HG03354 (cell line): ENCODE results near the gene OSBP.
A peak's percentile ranks its signal among the peaks of the same experiment; 100 is the strongest.

Experiments used
- ATAC-seq: cut with Tn5 transposase; IDR thresholded peaks from one replicate; pipeline ENCODE4 v1.9.1; 2021; ENCODE audit warnings: mild to moderate bottlenecking; ENCODE audit not compliant: unreplicated experiment, poor library complexity, severe bottlenecking

OSBP gene

DNA sequence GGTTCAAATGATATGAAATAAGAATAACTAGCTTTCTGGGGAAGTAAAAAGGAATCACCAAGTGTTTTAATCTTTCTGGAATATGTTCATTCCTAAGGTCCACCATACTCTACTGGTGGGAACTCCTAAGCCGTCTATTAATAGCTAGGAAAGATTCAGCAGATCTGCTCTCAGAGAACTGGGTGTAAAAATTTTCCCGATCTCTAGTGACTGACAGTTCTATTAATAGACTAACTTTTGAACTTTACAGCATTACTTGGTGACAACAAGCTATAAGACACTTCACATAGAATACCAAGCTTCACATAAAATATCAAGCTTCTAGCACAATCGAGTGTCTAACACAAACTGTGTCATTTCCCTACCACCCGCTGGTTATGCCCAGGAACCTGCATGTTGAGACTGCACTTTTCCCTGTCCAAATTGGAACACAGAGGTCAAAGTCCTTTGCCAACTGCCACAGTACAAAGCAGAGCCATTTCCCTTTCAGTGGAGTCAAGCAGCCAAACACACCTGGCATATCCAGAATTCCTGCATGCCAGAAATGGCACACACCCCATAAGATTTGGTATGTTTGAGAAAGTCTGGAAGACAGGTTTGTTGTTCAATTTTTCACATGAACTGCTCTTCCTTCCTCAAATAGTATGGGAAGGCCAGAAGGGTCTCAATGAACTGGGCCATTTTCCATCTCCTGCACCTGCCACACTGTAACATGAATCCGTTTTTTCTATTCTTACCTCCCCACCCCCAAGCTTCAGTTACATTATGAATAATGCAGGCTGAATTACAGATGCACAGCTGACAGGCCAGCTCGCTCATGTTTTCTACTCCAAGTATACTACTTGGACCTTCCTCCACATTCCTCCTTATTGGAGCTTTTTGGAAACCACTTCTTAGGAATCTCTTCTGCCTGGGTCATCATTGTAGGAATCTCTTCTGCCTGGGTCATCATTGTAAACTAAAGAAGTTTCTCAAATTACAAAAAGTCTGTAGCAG is 3.7 kb downstream of the OSBP start:
- ATAC-seq, result no peak

- no peak for ATAC-seq
These were observed 5.3 kb downstream of the OSBP start for GRCh38 chr11:59610289-59610688.

DNA sequence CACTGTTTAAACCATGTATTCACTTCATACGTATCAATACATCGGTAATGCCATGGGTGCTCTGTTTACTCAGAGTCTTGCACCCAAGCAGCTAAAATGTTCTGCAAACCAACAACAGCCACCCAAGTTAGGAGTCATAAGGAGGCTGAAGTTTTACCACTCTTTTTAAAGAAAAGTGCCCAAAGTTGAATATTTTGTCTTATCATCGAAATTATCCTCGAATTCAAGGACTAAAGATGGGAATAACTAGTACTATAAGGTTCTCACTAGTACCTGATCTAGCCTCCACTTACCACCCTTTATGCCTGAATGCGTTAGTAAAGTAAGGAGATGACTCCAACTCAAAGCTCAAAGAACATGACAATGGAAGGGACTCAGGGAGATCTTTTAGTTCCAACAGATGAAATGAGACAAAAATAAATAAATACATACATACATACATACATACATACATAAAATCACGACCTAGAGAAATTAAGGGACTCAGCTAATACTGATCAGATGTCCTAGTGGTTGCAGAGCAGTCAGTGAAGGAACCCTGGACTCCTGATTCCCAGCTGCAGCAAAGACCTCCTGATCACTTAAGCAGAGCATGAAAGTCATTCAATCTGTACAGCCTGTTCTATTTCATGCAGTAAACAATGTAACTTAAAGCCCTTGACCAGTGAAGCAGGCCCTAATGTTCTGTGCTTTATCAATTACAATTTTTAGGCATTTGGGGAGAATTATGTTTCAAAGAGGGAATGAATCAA is 7.7 kb downstream of the OSBP start:
- ATAC-seq, result no peak

DNA sequence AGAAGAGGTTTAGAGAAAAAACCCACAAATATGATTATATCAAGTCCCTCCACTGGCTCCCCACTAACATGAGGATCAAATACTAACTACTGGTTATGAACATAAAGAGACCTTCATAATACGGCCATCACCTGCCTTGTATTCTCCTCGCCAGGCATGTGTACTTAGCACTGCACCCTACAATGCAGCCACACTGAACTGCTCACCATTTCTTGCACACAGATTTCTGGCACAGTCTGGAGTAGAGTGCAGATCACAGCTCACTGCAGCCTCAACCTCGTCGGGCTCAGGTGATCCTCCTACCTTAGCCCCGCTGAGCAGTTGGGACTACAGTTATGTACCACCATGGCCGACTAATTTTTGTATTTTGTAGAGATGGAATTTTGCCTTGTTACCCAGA is 13.1 kb downstream of the OSBP start:
- ATAC-seq, result no peak

DNA sequence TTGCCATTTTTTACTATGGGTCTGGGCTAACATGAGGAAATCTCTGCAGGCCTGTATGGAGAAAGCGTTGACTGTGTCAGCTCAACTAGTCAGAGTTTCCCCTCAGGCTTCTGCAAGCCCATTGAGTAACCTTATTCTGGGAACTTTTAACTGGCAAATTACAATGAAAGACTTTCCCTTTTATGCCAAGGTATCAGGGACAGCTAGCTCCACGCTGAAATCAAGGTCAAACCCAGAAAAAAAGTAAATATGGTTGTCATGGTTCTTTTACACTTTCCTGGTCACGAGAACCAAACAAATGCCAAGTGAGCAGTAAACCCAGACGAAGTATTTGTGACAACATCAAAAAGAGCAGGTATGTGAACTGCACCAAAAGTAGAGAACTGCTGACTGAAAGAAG is 13.8 kb downstream of the OSBP start:
- no peak for ATAC-seq

DNA sequence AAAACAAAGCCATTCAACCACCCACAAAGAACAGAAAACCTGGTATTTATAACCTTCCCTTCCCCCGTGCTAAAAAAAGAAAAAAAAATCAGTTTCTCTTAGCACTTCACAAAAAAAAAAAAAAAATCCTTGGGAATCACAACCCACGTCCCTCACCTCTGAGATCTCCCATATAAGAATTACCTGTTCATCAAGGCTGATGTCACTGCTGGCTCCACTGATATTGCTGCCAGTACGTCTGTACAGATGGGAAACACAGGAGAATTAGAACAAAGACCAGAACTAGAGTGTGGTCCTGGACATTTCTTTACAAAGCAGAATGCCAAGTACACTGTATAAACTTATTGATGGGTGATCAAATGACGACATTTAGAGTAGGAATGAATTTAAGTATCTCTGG is 14.9 kb downstream of the OSBP start:
- ATAC-seq, result no peak

GRCh38 chr11:59600234-59600633 is 15.3 kb downstream of the OSBP start:
- ATAC-seq, result no peak

DNA sequence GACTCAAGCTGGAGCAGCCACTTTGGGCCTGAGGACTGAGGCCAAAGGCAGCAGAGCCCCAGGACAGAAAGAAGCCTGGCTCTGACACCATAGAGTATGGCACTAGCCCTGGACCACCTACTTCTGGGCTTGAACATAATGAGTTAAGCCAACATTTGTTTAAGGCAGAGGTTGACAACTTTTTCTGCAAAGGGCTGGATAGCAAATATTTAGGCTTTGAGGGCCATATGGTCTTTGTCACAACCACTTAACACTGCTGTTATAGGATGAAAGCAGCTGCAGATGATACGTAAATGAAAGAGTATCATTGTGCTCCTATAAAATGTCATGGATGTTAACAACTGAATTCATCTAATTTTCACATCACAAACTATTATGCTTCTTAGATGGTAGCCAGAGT is 16.6 kb downstream of the OSBP start:
- ATAC-seq, result no peak

DNA sequence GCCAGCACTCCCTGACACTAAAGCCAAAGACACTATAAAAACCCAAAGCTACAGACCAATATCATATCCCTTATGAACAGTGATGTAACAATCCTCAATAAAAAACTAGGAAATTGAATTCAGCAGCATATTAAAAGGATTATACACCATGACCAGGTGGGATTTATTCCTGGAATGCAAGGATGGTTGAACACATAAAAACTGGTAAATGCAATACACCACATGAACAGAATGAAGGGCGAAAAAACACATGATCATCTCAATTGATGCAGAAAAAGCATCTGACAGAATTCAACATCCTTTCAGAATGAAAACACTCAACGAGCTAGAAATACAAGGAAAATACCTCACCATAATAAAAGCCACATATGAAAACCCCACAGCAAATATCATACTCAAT is 31.3 kb downstream of the OSBP start:
- no peak for ATAC-seq

- ATAC-seq, result no peak
These were observed 33.6 kb downstream of the OSBP start for GRCh38 chr11:59582006-59582405.

DNA sequence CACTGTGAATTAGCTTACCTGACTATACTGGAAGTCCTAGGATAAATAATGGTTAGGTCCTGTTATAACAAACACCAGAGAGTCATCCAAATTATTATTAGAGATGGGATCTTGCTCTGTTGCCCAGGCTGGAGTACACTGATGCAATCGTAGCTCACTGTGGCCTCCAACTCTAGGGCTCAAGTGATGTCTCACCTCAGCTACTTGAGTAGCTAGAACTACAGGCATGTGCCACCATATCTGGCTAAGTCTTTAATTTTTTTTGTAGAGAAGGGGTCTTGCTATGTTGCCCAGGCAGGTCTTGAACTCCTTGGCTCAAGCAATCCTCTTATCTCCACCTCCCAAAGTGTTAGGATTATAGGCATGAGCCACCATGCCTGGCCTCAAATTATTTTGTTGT is 37.2 kb downstream of the OSBP start:
- no peak for ATAC-seq

DNA sequence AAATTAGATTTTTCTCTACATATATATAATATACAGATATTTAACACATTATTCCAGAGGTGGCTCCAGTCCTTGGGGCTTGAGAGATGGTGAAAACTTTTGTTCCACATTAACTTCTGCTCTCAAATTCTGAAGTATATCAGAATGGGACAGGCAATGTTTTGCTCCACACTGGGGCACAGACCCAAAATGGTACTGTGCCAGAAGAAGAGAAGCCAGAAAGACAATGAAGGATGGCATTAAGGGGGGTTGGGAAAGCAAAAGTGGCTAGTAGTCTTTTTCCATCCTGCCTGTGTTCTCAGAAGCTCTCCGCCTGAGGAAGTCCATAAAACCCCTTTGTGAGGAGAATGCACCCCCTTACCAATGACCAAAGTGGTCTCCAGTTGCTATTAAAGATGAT is 40.1 kb downstream of the OSBP start:
- ATAC-seq, result no peak

- ATAC-seq, result no peak
These were observed 40.6 kb downstream of the OSBP start for GRCh38 chr11:59574932-59575502.

GRCh38 chr11:59574467-59574866 is 41.1 kb downstream of the OSBP start:
- ATAC-seq, result no peak

DNA sequence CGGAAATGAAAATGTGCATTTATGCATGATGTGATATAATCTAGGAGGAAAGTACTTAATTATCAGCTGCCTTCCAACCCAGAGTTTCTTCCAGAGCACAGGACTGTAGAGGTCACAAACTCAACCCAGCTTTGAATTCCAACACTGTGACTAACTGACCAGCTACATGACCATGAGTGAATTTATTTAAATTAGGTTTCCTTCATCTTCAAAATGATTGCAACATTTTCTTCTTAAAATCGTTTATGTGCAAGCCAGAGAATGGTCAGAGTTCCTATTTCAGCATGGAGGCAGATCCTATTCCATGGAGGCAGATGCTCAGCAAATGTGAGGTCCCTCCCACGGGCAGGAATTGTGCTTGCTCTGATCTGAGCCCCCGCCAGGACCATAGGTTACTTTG is 42.4 kb downstream of the OSBP start:
- no peak for ATAC-seq

DNA sequence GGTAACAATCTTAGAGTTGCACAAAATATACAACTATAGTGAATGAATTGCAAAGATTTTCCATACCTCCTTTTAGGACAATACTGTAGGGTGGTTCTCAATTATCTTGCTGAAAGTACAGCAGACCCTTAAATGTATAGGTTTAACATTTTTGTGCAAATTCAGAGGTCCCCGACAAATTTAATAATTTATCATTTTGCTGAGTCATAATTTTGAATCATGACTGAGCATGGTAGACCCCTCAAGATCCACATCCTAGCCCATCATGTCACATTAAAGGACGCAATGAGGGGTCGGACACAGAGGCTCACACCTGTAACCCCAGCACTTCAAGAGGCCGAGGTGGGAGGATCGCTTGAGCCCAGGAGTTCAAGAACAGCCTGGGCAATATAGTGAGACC is 43.5 kb downstream of the OSBP start:
- no peak for ATAC-seq

GRCh38 chr11:59562292-59562691 is 53.3 kb downstream of the OSBP start:
- ATAC-seq, result no peak

- ATAC-seq, result peak; percentile 41
These were observed 54.7 kb downstream of the OSBP start for GRCh38 chr11:59560702-59561473.

- peak; percentile 43 for ATAC-seq
These were observed 55.3 kb downstream of the OSBP start for GRCh38 chr11:59560290-59560701.

GRCh38 chr11:59559886-59560285 is 55.7 kb downstream of the OSBP start:
- peak; percentile 4 for ATAC-seq
